K562 (cell line): ENCODE data around the gene EXOC3L2. TPM values are rescaled to one million over a fixed set of nuclear protein-coding genes. Genes with fewer than 3 reads are reported as not detected.
A peak's percentile ranks its signal among the peaks of the same experiment; 100 is the strongest.

ENCODE experiments used
- ATF1 ChIP-seq, 2 experiments: fragments of 450-650 bp in 1 of 2; IDR thresholded peaks; 2 replicates each; pipeline ENCODE4 v1.6.1; 2016; ENCODE audit warnings: missing compliant biosample characterization in 1 of 2, missing genetic modification characterization in 1 of 2
- BCOR ChIP-seq: fragments of 450-650 bp; IDR thresholded peaks from 2 replicates; pipeline ENCODE4 v1.6.1; 2016
- CAMTA2 ChIP-seq: fragments of 250-450 bp; sonication (Bioruptor Pico); conservative IDR thresholded peaks from 2 replicates; pipeline ENCODE4 v1.5.1; 2022
- DPF2 ChIP-seq: fragments of 450-650 bp; IDR thresholded peaks from 2 replicates; pipeline ENCODE4 v1.6.1; 2016
- ERF ChIP-seq: fragments of 450-650 bp; formaldehyde crosslinking; IDR thresholded peaks from 2 replicates; pipeline ENCODE4 v1.4.0; 2020; ENCODE audit warnings: mild to moderate bottlenecking, mixed read lengths
- GATA2 ChIP-seq: sonication (generic); formaldehyde crosslinking; IDR thresholded peaks from 2 replicates; pipeline ENCODE4 v1.4.0; 2020; ENCODE audit warnings: mild to moderate bottlenecking, missing genetic modification reagents
- HCFC1 ChIP-seq: IDR thresholded peaks from 2 replicates; pipeline ENCODE4 v1.6.1; 2012; ENCODE audit warnings: low read depth, low read length, improper control_type of control experiment
- HLTF ChIP-seq: fragments of 450-650 bp; IDR thresholded peaks from 2 replicates; pipeline ENCODE4 v1.6.1; 2016
- MEF2A ChIP-seq: IDR thresholded peaks from 2 replicates; pipeline ENCODE4 v1.6.1; 2011; ENCODE audit warnings: low read depth, mild to moderate bottlenecking, low read length, moderate library complexity; ENCODE audit not compliant: control insufficient read depth
- MYNN ChIP-seq, 2 experiments: sonication (generic); formaldehyde crosslinking in 1 of 2; IDR thresholded peaks; 2 replicates each; pipeline versions ENCODE4 v1.5.0 to v1.6.1; 2016 to 2020; ENCODE audit warnings: antibody characterized with exemption in 1 of 2, missing genetic modification reagents in 1 of 2
- NCOA4 ChIP-seq: fragments of 450-650 bp; IDR thresholded peaks from 2 replicates; pipeline ENCODE4 v1.6.1; 2018; ENCODE audit warnings: mild to moderate bottlenecking; ENCODE audit not compliant: partially characterized antibody
- PHB ChIP-seq: fragments of 250-450 bp; sonication (Bioruptor Pico); IDR thresholded peaks from 2 replicates; pipeline ENCODE4 v1.5.0; 2021
- PKNOX1 ChIP-seq: fragments of 450-650 bp; IDR thresholded peaks from 2 replicates; pipeline ENCODE4 v1.6.1; 2016
- POLR2B ChIP-seq: fragments of 450-650 bp; IDR thresholded peaks from 2 replicates; pipeline ENCODE4 v1.6.1; 2018; ENCODE audit warnings: low read depth; ENCODE audit not compliant: partially characterized antibody
- SLC30A9 ChIP-seq: fragments of 250-450 bp; sonication (Bioruptor Pico); IDR thresholded peaks from 2 replicates; pipeline ENCODE4 v1.8.0; 2022; ENCODE audit warnings: mild to moderate bottlenecking, moderate library complexity
- SMARCE1 ChIP-seq: fragments of 450-650 bp; IDR thresholded peaks from 2 replicates; pipeline ENCODE4 v1.7.1; 2016; ENCODE audit warnings: mild to moderate bottlenecking
- SP1 ChIP-seq: sonication (generic); formaldehyde crosslinking; IDR thresholded peaks from 2 replicates; pipeline ENCODE4 v1.8.1; 2022; ENCODE audit warnings: mild to moderate bottlenecking, missing genetic modification reagents
- TRIM28 ChIP-seq: fragments of 450-650 bp; IDR thresholded peaks from 2 replicates; pipeline ENCODE4 v1.6.1; 2017
- ZBTB26 ChIP-seq: fragments of 450-650 bp; formaldehyde crosslinking; IDR thresholded peaks from 2 replicates; pipeline ENCODE4 v1.4.0; 2022; ENCODE audit warnings: missing genetic modification characterization
- ZEB2 ChIP-seq: fragments of 450-650 bp; IDR thresholded peaks from 2 replicates; pipeline ENCODE4 v1.6.1; 2016
- ZNF140 ChIP-seq: fragments of 250-450 bp; sonication (Bioruptor Pico); IDR thresholded peaks from 2 replicates; pipeline ENCODE4 v1.8.0; 2021; ENCODE audit warnings: moderate library complexity, mild to moderate bottlenecking, inconsistent platforms
- ZNF184 ChIP-seq: sonication (generic); formaldehyde crosslinking; IDR thresholded peaks from 2 replicates; pipeline ENCODE4 v1.5.0; 2020; ENCODE audit warnings: missing genetic modification reagents
- ZNF395 ChIP-seq: fragments of 200-800 bp; sonication (Bioruptor generic); IDR thresholded peaks from 2 replicates; pipeline ENCODE4 v1.6.1; 2017; ENCODE audit warnings: missing genetic modification characterization, missing compliant biosample characterization
- ZNF77 ChIP-seq: fragments of 250-450 bp; sonication (Bioruptor Pico); IDR thresholded peaks from 2 replicates; pipeline ENCODE4 v1.5.0; 2020
- polyA plus RNA-seq, 8 experiments: library from polyadenylated mRNA; depleted of rRNA in 4 of 8; stranded (reverse) in 5 of 8; unstranded in 3 of 8; fragments of >200 nt; fragmentation: Nextera tagmentation in 2 of 8; fragmentation: Illumina TruSeq in 1 of 8; extraction: Ambion mirVana in 2 of 8; extraction: Trizol in 1 of 8; gene quantifications; 2 replicates each; pipeline versions ENCODE4 v1.2.1 to v1.2.3, GENCODE V29; 2011 to 2014; ENCODE audit warnings: inconsistent platforms in 1 of 8, missing spikeins in 1 of 8
- total RNA-seq, 7 experiments: library from RNA; depleted of rRNA in 6 of 7; stranded (reverse); fragments of >200 nt in 6 of 7; fragmentation: Illumina TruSeq in 2 of 7; extraction: Trizol in 2 of 7; gene quantifications; 2 replicates each; pipeline versions ENCODE4 v1.2.1 to v1.2.3, GENCODE V29; 2011 to 2021; ENCODE audit warnings: low replicate concordance in 1 of 7
- TF ChIP-seq, protein P1 (sequence below), 2 experiments: fragments of 450-650 bp; conservative IDR thresholded peaks; 2 replicates each; pipeline ENCODE4 v1.6.1; 2017; ENCODE audit warnings: mild to moderate bottlenecking in 2 of 2, moderate library complexity in 2 of 2
- TF ChIP-seq, protein P2 (sequence below): fragments of 250-450 bp; sonication (Bioruptor Pico); IDR thresholded peaks from 2 replicates; pipeline ENCODE4 v1.5.1; 2021; ENCODE audit warnings: mild to moderate bottlenecking

Gene EXOC3L2
- total and polyA plus RNA-seq, 9 of the 15 experiments (the other 6 are each of a cell fraction or from before 2014, with no cell fraction given): 0.31 to 19.0 (median 2.4) TPM

DNA sequence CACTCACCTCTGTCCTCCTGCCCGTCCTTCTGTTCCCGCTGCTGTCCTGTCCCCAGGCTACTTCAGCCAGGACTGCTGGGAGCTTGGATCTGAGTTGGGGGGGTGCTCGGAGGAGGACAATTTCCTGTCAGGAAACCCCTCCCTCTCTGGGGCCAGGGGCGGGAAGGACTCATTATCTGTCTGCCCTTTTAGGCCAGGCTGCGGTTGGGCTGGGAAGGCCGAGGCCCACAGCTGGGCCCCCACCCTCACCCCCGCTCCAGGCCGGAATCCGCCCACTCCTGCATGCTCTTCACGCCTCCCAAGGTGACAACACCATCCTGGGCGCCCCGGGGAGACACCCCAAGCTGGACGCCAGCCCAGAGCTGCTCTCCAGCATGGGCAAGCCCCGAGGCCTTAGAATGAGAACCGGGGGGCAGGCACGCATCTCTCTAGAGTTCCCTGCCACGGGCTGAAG lies at the start of gene EXOC3L2 (continued):
- TF ChIP-seq, protein P1, sequence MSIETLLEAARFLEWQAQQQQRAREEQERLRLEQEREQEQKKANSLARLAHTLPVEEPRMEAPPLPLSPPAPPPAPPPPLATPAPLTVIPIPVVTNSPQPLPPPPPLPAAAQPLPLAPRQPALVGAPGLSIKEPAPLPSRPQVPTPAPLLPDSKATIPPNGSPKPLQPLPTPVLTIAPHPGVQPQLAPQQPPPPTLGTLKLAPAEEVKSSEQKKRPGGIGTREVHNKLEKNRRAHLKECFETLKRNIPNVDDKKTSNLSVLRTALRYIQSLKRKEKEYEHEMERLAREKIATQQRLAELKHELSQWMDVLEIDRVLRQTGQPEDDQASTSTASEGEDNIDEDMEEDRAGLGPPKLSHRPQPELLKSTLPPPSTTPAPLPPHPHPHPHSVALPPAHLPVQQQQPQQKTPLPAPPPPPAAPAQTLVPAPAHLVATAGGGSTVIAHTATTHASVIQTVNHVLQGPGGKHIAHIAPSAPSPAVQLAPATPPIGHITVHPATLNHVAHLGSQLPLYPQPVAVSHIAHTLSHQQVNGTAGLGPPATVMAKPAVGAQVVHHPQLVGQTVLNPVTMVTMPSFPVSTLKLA (conservative IDR thresholded peaks at IDR 0.05): peak in 1 of 2 experiments; percentile 69; a peak in 2 of 4 replicates
- TF ChIP-seq ZBTB26 (no peak), ZNF395 (no peak), MEF2A (no peak), BCOR (peak; percentile 5; the same call in 1 of the 2 replicates), HCFC1 (no peak), HLTF (no peak), PHB (CRISPR knock-in tag) (no peak), SLC30A9 (CRISPR knock-in tag) (no peak), MYNN (IDR thresholded peaks at IDR 0.05) (peak; percentile 32; the same call in 1 of the 2 replicates), MYNN (CRISPR knock-in tag; IDR thresholded peaks at IDR 0.05) (no peak), ATF1 (CRISPR knock-in tag; IDR thresholded peaks at IDR 0.05) (no peak), ATF1 (tag; IDR thresholded peaks at IDR 0.05) (no peak), ERF (CRISPR knock-in tag) (0 out of 2 replicates have a peak, but pooled peaks have one; percentile 56), ZEB2 (no peak), SMARCE1 (peak; percentile 42; the same call in 1 of the 2 replicates), NCOA4 (no peak), PKNOX1 (peak; percentile 31; the same call in 1 of the 2 replicates), POLR2B (no peak), ZNF140 (no peak), ZNF77 (CRISPR knock-in tag) (no peak), DPF2 (no peak), TRIM28 (no peak), CAMTA2 (CRISPR knock-in tag) (no peak), ZNF184 (CRISPR knock-in tag) (no peak), GATA2 (CRISPR knock-in tag) (no peak), SP1 (CRISPR knock-in tag) (peak; percentile 33; the same call in 1 of the 2 replicates)
- TF ChIP-seq, protein P2, sequence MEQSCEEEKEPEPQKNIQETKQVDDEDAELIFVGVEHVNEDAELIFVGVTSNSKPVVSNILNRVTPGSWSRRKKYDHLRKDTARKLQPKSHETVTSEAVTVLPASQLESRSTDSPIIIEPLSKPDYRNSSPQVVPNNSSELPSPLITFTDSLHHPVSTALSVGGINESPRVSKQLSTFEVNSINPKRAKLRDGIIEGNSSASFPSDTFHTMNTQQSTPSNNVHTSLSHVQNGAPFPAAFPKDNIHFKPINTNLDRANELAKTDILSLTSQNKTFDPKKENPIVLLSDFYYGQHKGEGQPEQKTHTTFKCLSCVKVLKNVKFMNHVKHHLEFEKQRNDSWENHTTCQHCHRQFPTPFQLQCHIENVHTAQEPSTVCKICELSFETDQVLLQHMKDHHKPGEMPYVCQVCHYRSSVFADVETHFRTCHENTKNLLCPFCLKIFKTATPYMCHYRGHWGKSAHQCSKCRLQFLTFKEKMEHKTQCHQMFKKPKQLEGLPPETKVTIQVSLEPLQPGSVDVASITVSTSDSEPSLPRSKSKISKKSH (CRISPR knock-in tag): no peak
